Endothelial cell of umbilical vein (primary cell): Measurements from ENCODE around the gene CTNND2. TPM values are rescaled to one million over a fixed set of nuclear protein-coding genes. Genes with fewer than 3 reads are reported as not detected.

ENCODE experiments used
- BruUV-seq: library from RNA; stranded (reverse); fragments of 400-500 nt; replicated peaks from 2 replicates; lab custom pipeline; 2021; lab: Mats Ljungman, UMichigan
- CTCF ChIA-PET: fragments of 300-600, 350-600 bp; sonication (Branson Sonifier 250); formaldehyde crosslinking; loops from one replicate; lab custom pipeline; 2021; ENCODE audit warnings: antibody characterized with exemption, inconsistent platforms; lab: Charles Lee
- POLR2A ChIA-PET: fragments of 300-600, 350-600 bp; sonication (Branson Sonifier 250); formaldehyde crosslinking; loops from one replicate; lab custom pipeline; 2021; ENCODE audit warnings: antibody characterized with exemption, inconsistent platforms; lab: Charles Lee
- DNase-seq: peaks from one replicate; pipeline ENCODE4 v3.0.0-alpha.2; 2011; ENCODE audit warnings: low read depth, low spot score
- FAIRE-seq: peaks from 2 replicates; lab custom pipeline; 2011; peaks lifted over from hg19 to GRCh38; lab: Jason Lieb, UNC
- H2AFZ ChIP-seq: 2 replicates; pipeline ENCODE4 v1.6.0; 2012; ENCODE audit warnings: low read depth, low read length, control low read depth, inconsistent platforms
- H3K27ac ChIP-seq: 2 replicates; pipeline ENCODE4 v1.5.1; 2011; ENCODE audit warnings: low read depth, mild to moderate bottlenecking, control low read depth, low read length, moderate library complexity; ENCODE audit not compliant: insufficient read depth
- H3K27me3 ChIP-seq, 2 experiments: 2 replicates each; pipeline versions ENCODE4 v1.6.0 to v1.6.1; 2011; ENCODE audit warnings: low read length in 2 of 2, mixed read lengths in 1 of 2; ENCODE audit not compliant: control insufficient read depth in 2 of 2, insufficient read depth in 2 of 2
- H3K36me3 ChIP-seq, 2 experiments: 2 replicates in 1 of 2; 3 replicates in 1 of 2; pipeline ENCODE4 v1.5.1; 2011; ENCODE audit warnings: low read length in 2 of 2, mild to moderate bottlenecking in 1 of 2, moderate library complexity in 1 of 2; ENCODE audit not compliant: control insufficient read depth in 2 of 2, insufficient read depth in 2 of 2; ENCODE audit errors: extremely low read depth in 1 of 2
- H3K4me1 ChIP-seq: 3 replicates; pipeline ENCODE4 v1.5.1; 2011; ENCODE audit warnings: mild to moderate bottlenecking, low read length; ENCODE audit not compliant: control insufficient read depth, insufficient read depth; ENCODE audit errors: extremely low read depth
- H3K4me2 ChIP-seq: 2 replicates; pipeline ENCODE4 v1.6.1; 2011; ENCODE audit warnings: low read length, control low read depth, mixed read lengths; ENCODE audit not compliant: insufficient read depth
- H3K4me3 ChIP-seq, 3 experiments: fragments of 200-600 bp in 1 of 3; sonication (generic), shearing (Covaris generic) in 1 of 3; replicated peaks in 1 of 3; 2 replicates each; pipeline ENCODE4 v1.5.1; 2011 to 2016; ENCODE audit warnings: control low read depth in 3 of 3, low read length in 3 of 3, mild to moderate bottlenecking in 2 of 3, inconsistent platforms in 1 of 3, low read depth in 1 of 3, moderate library complexity in 1 of 3; ENCODE audit not compliant: insufficient read depth in 1 of 3
- H3K79me2 ChIP-seq: 2 replicates; pipeline ENCODE4 v1.6.0; 2012; ENCODE audit warnings: low read length, inconsistent platforms; ENCODE audit not compliant: control insufficient read depth, insufficient read depth
- H3K9ac ChIP-seq: replicated peaks from 2 replicates; pipeline ENCODE3; 2011; ENCODE audit warnings: low read length, control low read depth; ENCODE audit not compliant: insufficient read depth; ENCODE audit errors: extremely low read depth
- H3K9me1 ChIP-seq: replicated peaks from 3 replicates; pipeline ENCODE4 v1.6.0; 2011; ENCODE audit warnings: mild to moderate bottlenecking, low read length; ENCODE audit not compliant: control insufficient read depth, insufficient read depth; ENCODE audit errors: extremely low read depth
- H3K9me3 ChIP-seq: replicated peaks from 2 replicates; pipeline ENCODE4 v1.5.1; 2012; ENCODE audit warnings: low read length, inconsistent platforms; ENCODE audit not compliant: control insufficient read depth, insufficient read depth
- H4K20me1 ChIP-seq: replicated peaks from 2 replicates; pipeline ENCODE3; 2011; ENCODE audit warnings: mild to moderate bottlenecking, low read length; ENCODE audit not compliant: control insufficient read depth, insufficient read depth; ENCODE audit errors: extremely low read depth
- CTCF ChIP-seq, 2 donors: IDR thresholded peaks; 1 replicate in 1 of 2; 2 replicates in 1 of 2; pipeline ENCODE4 v1.5.1; 2011; ENCODE audit warnings: low read length in 2 of 2, mild to moderate bottlenecking in 2 of 2, moderate library complexity in 2 of 2, control low read depth in 1 of 2, inconsistent platforms in 1 of 2, low read depth in 1 of 2; ENCODE audit not compliant: insufficient read depth in 1 of 2; ENCODE audit errors: extremely low read depth in 1 of 2
- EZH2 ChIP-seq: IDR thresholded peaks from 2 replicates; pipeline ENCODE4 v1.6.1; 2012; ENCODE audit warnings: borderline replicate concordance, low read depth, mild to moderate bottlenecking, moderate library complexity, low read length, inconsistent platforms; ENCODE audit not compliant: severe bottlenecking
- FOS ChIP-seq: IDR thresholded peaks from 2 replicates; pipeline ENCODE4 v1.6.1; 2011; ENCODE audit warnings: mild to moderate bottlenecking, low read length, moderate library complexity, borderline replicate concordance; ENCODE audit not compliant: insufficient read depth
- GATA2 ChIP-seq: IDR thresholded peaks from 2 replicates; pipeline ENCODE4 v1.7.0; 2011; ENCODE audit warnings: low read depth, mild to moderate bottlenecking, moderate library complexity, mixed read lengths, low read length; ENCODE audit not compliant: insufficient read length, insufficient read depth
- JUN ChIP-seq: IDR thresholded peaks from 2 replicates; pipeline ENCODE4 v1.6.1; 2011; ENCODE audit warnings: borderline replicate concordance, low read depth; ENCODE audit not compliant: insufficient read length, insufficient read depth
- MAX ChIP-seq: IDR thresholded peaks from 2 replicates; pipeline ENCODE4 v1.6.1; 2011; ENCODE audit not compliant: insufficient read depth, insufficient read length
- MYC ChIP-seq: IDR thresholded peaks from one replicate; pipeline ENCODE4 v1.6.1; 2011; ENCODE audit warnings: mild to moderate bottlenecking, low read depth, low read length
- POLR2A ChIP-seq: IDR thresholded peaks from 2 replicates; pipeline ENCODE4 v1.6.1; 2012; ENCODE audit warnings: low read depth, mild to moderate bottlenecking, control low read depth, low read length
- POLR2AphosphoS5 ChIP-seq: IDR thresholded peaks from 2 replicates; pipeline ENCODE4 v1.6.1; 2012; ENCODE audit warnings: low read depth, mild to moderate bottlenecking, control low read depth, low read length, moderate library complexity; ENCODE audit not compliant: insufficient read depth
- dilution Hi-C: fragments of 300-500 bp; cut with MboI; formaldehyde crosslinking; loops from one replicate; pipeline ENCODE4 v1.15.0; 2019; ENCODE audit warnings: low sequenced_read_pairs; ENCODE audit not compliant: extremely low pct_ligation_motif_present
- intact Hi-C: fragments of 100-400 bp; cut with micrococcal nuclease; formaldehyde crosslinking; loops from one replicate; pipeline ENCODE4 v1.10.0; 2022
- polyA plus RNA-seq, 4 experiments: library from polyadenylated mRNA; depleted of rRNA in 3 of 4; stranded (reverse) in 3 of 4; unstranded in 1 of 4; fragments of >200 nt; gene quantifications; 2 replicates each; pipeline versions ENCODE4 v1.2.1 to v1.2.3, GENCODE V29; 2011 to 2012; ENCODE audit warnings: missing spikeins in 1 of 4
- total RNA-seq: library from RNA; stranded (reverse); gene quantifications from 2 replicates; pipeline ENCODE4 v1.2.3, GENCODE V29; 2021

Gene CTNND2
- total and polyA plus RNA-seq, 2 donors (not counting 3 experiments of a cell fraction or from before 2014, with no cell fraction given): not detected

GRCh38 chr5:11655681-11656080 lies 248.6 kb downstream of the CTNND2 start:
- intact Hi-C loops: no loop called here
- CTCF ChIA-PET: no interaction called here
- H3K36me3 ChIP-seq: no peaks in the 10 kb centered on the region
- FAIRE-seq (no peak), DNase-seq (no peak)
- no peaks in the 10 kb centered on the region for H3K79me2 ChIP-seq
- no peak overlapping the region for H3K4me3 ChIP-seq
- H3K4me1 ChIP-seq: no peaks in the 10 kb centered on the region
- TF ChIP-seq POLR2AphosphoS5 (no peak), EZH2 (no peak), FOS (no peak), MYC (no peak), POLR2A (no peak), CTCF (IDR thresholded peaks at IDR 0.05; ENCODE audit: extremely low read depth in 1 of 2, insufficient read depth in 1 of 2, low read depth in 1 of 2, low read length in 2 of 2) (no peak), GATA2 (no peak), MAX (no peak), JUN (no peak)
- no peaks in the 10 kb centered on the region for H3K27me3 ChIP-seq
- H2AFZ ChIP-seq: no peak overlapping the region
- H3K9me1 ChIP-seq: no peaks in the 10 kb centered on the region
- H3K27ac ChIP-seq: no peak overlapping the region
- H3K9ac ChIP-seq: no peak overlapping the region
- no peaks in the 10 kb centered on the region for H3K9me3 ChIP-seq
- no peak overlapping the region for H3K4me2 ChIP-seq
- POLR2A ChIA-PET: no interaction called here
- no peaks in the 10 kb centered on the region for H4K20me1 ChIP-seq
- dilution Hi-C loops: no loop called here
- no TSS peak for BruUV-seq
